AG04449 (cell line): ENCODE data around the gene USP12.

ENCODE experiments used
- CTCF ChIA-PET: fragments of 350-600 bp; formaldehyde crosslinking; extraction: SDS; loops from one replicate; lab custom pipeline; 2021; ENCODE audit warnings: antibody characterized with exemption; lab: Yijun Ruan, JAX
- POLR2A ChIA-PET: fragments of 400-600, 350-600 bp; formaldehyde crosslinking; extraction: SDS; loops from one replicate; lab custom pipeline; 2020; ENCODE audit warnings: antibody characterized with exemption, inconsistent platforms; lab: Yijun Ruan, JAX
- DNase-seq: peaks from one replicate; pipeline ENCODE4 v3.0.0-alpha.2; 2010; ENCODE audit warnings: low read depth, low spot score
- H3K4me3 ChIP-seq: 2 replicates; pipeline ENCODE4 v1.5.1; 2011; ENCODE audit warnings: low read depth, mild to moderate bottlenecking, control low read depth, low read length
- TF ChIP-seq, protein P1 (sequence below): IDR thresholded peaks from one replicate; pipeline ENCODE4 v1.5.1; 2011; ENCODE audit warnings: mild to moderate bottlenecking, moderate library complexity, low read length, control low read depth, inconsistent platforms; ENCODE audit not compliant: insufficient read depth; ENCODE audit errors: missing control alignments

Gene USP12

DNA sequence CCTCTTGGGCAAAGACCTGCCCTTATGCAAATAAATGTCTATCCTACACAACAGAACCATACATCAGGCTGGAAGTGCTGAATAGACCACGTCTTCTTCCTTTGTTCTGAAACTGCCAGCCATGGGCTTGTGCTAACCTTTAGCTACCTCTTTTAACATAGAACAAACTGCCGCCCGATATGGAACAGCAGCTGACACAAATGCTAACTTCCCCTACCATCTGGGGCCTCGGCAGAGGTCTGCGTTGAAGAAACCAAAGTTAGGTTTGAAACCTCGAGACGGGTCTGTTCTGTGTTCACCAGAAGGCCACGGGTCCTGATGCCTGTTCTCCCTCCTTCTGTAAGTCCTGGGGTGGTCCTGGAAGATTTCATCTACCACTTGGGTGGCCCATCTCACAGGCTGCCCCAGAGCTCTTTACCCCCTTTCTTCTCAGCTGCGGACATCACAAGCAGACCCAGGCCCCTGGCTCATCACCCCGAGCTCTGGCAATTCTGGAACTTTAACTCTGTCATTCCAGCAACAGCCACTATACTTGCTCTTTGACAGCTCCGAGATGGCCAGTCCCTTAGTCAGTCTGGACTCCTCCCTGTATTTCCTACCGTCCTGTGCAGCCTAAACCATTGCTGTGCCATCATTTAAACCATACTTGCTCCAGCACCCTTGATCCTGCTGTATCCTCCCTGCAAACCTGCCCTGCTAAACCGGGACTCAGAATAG, 146.7 kb downstream of the USP12 start:
- ChIA-PET POLR2A (interaction anchor here (1.0 kb wide), 1 partner anchor 10 kb away, joined by 3 read pairs; no protein-coding TSS in a partner anchor), CTCF (interaction anchor here (1.3 kb wide), 1 partner anchor 13 kb away, joined by 3 read pairs; no protein-coding TSS in a partner anchor)
- H3K4me3 ChIP-seq, result no peak overlapping the region
- DNase-seq, result no peak
- TF ChIP-seq, protein P1, sequence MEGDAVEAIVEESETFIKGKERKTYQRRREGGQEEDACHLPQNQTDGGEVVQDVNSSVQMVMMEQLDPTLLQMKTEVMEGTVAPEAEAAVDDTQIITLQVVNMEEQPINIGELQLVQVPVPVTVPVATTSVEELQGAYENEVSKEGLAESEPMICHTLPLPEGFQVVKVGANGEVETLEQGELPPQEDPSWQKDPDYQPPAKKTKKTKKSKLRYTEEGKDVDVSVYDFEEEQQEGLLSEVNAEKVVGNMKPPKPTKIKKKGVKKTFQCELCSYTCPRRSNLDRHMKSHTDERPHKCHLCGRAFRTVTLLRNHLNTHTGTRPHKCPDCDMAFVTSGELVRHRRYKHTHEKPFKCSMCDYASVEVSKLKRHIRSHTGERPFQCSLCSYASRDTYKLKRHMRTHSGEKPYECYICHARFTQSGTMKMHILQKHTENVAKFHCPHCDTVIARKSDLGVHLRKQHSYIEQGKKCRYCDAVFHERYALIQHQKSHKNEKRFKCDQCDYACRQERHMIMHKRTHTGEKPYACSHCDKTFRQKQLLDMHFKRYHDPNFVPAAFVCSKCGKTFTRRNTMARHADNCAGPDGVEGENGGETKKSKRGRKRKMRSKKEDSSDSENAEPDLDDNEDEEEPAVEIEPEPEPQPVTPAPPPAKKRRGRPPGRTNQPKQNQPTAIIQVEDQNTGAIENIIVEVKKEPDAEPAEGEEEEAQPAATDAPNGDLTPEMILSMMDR, result no peak

DNA sequence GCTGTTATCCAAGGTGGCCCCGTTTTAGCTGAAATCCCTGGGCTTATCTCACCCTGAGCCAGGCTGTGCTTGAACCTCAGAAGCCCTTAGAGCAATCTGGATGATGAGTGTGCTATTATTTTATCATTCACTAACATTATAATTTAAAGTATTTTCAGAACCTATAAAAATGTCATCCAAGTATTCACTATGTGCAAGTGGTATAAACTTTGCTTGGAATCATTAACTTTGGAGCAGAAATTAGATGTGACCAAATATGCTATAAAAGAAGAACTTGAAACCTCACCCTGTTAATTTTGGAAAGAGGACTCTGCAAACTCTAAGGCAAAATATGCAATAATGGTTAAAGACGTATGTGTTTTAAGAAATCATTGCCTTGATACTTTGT, 147.5 kb downstream of the USP12 start:
- no peak overlapping the region for H3K4me3 ChIP-seq
- DNase-seq, result no peak
- ChIA-PET CTCF (interaction anchor here (0.9 kb wide), 1 partner anchor 10 kb away, joined by 3 read pairs; no protein-coding TSS in a partner anchor), POLR2A (interaction anchor here (1.0 kb wide), 1 partner anchor 11 kb away, joined by 3 read pairs; no protein-coding TSS in a partner anchor)
- TF ChIP-seq, protein P1, result no peak

DNA sequence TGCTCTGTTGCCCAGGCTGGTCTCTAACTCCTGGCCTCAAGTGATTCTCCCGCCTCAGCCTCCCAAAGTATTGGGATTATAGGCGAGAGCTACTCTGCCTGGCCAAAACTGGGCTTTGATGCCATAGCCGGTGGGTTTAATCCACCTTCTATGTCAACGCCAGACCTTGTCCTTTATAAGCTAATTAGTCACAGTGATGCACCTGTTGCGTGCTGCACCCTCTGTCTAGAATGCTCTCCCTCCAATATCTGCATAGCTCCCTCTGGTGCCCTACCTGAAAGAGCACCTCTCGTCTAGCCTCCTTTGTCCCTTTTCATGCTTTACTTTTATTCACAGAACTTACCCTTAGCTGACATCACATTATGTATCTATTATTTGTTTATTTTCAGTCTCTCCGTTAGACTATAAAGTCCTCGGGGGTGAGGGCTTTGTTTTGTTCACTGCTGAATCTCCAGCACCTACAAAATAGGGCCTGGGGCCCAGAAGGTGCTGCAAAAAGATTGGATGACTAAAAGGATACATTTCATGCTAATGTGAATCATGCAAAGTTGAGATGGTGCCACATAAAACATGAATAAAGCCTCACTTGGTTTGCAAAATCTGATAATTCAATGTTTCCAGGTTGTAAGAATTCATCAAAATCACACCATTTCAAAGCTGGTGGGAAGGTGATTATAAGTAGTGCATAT, 148.1 kb downstream of the USP12 start:
- no peak overlapping the region for H3K4me3 ChIP-seq
- TF ChIP-seq, protein P1, result no peak
- POLR2A ChIA-PET, result interaction anchor here (1.1 kb wide), 1 partner anchor 20 kb away, joined by 3 read pairs; no protein-coding TSS in a partner anchor
- no peak for DNase-seq
- CTCF ChIA-PET, result interaction anchor here (0.9 to 1.7 kb wide), 2 partner anchors 11 to 38 kb away, joined by 3 to 5 read pairs; no protein-coding TSS in a partner anchor

DNA sequence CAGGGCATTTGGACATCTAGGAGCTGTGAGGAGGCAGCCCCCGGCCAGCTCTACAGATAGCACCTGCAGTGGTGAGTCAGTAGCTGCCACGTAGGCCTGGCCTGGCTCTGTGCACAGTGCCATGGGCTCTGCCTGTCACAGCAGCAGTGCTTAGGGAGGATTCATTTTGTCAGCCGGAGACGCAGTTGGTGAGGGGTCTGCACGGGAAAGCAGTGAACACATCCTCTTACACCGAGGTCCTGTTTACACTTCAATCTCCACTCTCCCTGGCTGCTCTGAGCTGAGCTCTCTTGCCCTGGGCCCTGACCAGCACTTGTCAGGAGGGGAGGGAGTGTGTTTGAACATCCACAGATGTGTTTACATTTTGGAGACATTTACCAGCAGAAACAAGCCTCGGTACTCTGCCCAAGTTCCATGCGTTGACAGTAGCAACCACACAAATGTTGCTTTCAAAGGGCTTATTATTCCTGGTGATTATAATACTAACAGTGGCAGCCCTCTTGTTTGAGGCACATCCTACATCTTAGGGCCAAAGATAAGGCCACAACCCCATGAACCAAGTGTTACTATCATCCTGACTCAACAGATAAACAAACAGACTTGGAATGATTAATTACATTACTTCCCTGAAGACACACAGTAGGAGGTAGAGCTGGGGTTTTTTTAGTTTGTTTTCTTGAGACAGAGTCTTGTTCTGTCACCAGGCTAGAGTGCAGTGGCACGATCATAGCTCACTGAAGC, 148.9 kb downstream of the USP12 start:
- POLR2A ChIA-PET, result interaction anchor here (1.1 kb wide), 1 partner anchor 20 kb away, joined by 3 read pairs; no protein-coding TSS in a partner anchor
- CTCF ChIA-PET, result interaction anchor here (0.9 to 1.7 kb wide), 2 partner anchors 14 to 37 kb away, joined by 3 to 5 read pairs; no protein-coding TSS in a partner anchor
- no peak for DNase-seq
- H3K4me3 ChIP-seq, result no peak overlapping the region
- TF ChIP-seq, protein P1, result no peak

DNA sequence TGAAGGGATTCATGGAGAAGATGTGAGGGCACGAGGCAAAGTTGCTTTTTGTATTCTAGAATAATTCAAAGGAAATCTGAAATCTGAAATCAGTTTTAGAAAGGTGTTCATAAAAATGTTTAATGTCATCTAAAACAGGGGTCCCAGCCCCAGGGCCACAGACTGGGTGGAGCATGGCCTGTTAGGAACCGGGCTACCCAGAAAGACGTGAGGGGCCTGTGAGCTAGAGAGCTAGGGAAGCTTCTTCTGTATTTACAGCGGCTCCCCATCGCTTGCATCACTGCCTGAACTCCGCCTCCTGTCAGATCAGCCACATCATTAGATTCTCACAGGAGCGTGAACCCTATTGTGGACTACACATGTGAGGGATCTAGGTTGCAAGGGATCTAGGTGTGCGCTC, 151.2 kb downstream of the USP12 start:
- CTCF ChIA-PET, result interaction anchor here (1.5 kb wide), 1 partner anchor 15 kb away, joined by 3 read pairs; no protein-coding TSS in a partner anchor

More for the DNA sequence above, 151.2 kb downstream of the USP12 start:
- H3K4me3 ChIP-seq, result no peak overlapping the region
- TF ChIP-seq, protein P1, result no peak
- DNase-seq, result no peak
- POLR2A ChIA-PET, result no interaction called here
